ENCODE data around the gene SRF. TPM values are rescaled to one million over a fixed set of nuclear protein-coding genes. Genes with fewer than 3 reads are reported as not detected.

Gene SRF
- total RNA-seq = 10 to 100 TPM; 34.5 to 35.4 TPM

DNA sequence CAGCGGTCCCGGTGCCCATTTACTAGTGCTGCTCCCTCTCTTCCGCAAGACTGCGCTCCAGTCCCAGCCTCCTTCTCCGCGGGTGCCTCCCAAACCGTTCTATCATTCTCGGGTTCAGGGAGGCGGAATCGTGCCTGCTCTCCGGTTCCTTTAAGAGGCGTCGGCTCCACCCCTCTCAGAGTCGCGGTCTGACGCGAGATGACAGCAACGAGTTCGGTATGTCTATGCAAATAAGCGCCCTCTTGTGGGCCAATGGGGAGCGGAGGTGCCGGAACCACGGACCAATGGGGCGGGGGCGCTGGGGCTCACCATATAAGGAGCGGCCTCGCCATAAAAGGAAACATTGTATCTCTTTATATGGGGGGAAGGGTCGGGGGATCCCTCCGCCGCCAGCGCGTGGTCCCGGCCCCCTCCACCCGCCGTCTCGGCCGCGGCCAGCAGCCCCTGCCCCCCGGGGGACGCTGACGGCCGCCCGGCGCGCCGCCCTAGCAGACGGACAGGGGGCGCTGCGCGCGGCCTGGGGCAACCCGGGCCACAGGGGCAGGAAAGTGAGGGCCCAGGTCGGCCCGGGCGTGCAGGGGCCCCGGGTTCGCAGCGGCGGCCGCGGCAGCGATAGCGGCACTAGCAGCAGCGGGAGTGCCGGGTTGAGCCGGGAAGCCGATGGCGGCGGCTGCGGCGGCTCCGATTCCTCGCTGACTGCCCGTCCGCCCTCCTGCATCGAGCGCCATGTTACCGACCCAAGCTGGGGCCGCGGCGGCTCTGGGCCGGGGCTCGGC lies at the start of gene SRF:
Gene SRF, plus strand, starts transcription at position 339 of the 776 bp plus-strand sequence. Its CDS starts 388 bp downstream, at position 727.
- POLR2A ChIA-PET = interaction anchor here (1.1 to 1.9 kb wide), 3 partner anchors 59 to 198 kb away, joined by 4 to 6 read pairs (median 5); partner anchors contain the start of genes DNPH1, PPP2R5D and ZNF318
- peaks cover 23% of the 10 kb centered on the region for H3K36me3 Mint-ChIP-seq (ENCODE audit: low read depth)
- DNase-seq = peak; percentile 100
- peak within 1 kb of the TSS; percentile 93 for H3K4me3 Mint-ChIP-seq
- intact Hi-C loops (cut with micrococcal nuclease) = loop anchor here (5.0 kb wide), 1 partner anchor 56 kb away; the partner anchor contains the start of gene DNPH1
- TF ChIP-seq, protein P1, sequence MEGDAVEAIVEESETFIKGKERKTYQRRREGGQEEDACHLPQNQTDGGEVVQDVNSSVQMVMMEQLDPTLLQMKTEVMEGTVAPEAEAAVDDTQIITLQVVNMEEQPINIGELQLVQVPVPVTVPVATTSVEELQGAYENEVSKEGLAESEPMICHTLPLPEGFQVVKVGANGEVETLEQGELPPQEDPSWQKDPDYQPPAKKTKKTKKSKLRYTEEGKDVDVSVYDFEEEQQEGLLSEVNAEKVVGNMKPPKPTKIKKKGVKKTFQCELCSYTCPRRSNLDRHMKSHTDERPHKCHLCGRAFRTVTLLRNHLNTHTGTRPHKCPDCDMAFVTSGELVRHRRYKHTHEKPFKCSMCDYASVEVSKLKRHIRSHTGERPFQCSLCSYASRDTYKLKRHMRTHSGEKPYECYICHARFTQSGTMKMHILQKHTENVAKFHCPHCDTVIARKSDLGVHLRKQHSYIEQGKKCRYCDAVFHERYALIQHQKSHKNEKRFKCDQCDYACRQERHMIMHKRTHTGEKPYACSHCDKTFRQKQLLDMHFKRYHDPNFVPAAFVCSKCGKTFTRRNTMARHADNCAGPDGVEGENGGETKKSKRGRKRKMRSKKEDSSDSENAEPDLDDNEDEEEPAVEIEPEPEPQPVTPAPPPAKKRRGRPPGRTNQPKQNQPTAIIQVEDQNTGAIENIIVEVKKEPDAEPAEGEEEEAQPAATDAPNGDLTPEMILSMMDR (IDR thresholded peaks at IDR 0.05) = peak; percentile 76
- CTCF ChIA-PET = interaction anchor here (0.7 to 1.8 kb wide), 5 partner anchors 10 to 187 kb away, joined by 3 to 5 read pairs (median 4); partner anchors contain the start of genes KLC4, MRPL2 and PPP2R5D
- H3K27me3 Mint-ChIP-seq = no peaks in the 10 kb centered on the region
- H3K9me3 Mint-ChIP-seq = no peaks in the 10 kb centered on the region
- peaks cover 36% of the 10 kb centered on the region for H3K4me1 Mint-ChIP-seq (ENCODE audit: low read depth)
- ATAC-seq = peak; percentile 77
- H3K27ac Mint-ChIP-seq = peak within 1 kb of the TSS; percentile 92

DNA sequence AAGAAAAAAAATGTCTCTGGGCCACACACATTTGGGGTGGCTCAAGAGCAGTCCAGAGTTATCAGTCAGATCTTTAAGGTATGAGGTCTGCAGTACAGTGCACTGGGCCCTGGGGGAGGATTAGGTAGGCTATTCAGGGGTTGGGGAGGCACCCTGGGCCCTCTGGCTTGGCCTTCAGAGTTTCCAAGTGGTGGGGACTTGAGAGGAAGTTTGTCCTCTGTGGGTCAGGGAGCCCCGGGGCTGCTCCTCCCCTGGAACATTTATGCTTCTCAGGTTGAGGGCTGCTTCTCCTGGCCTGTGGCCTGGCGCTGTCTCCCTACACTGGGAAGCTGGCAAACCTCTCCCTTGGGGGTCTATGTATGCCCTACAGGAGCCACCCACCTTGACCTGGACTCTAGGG lies 48.9 kb upstream of the SRF start:
- Mint-ChIP-seq H3K27ac (no peak overlapping the region), H3K27me3 (no peaks in the 10 kb centered on the region), H3K4me3 (no peak overlapping the region), H3K36me3 (ENCODE audit: low read depth) (no peaks in the 10 kb centered on the region), H3K9me3 (no peaks in the 10 kb centered on the region), H3K4me1 (ENCODE audit: low read depth) (no peaks in the 10 kb centered on the region)
- ATAC-seq (no peak), DNase-seq (no peak)
- ChIA-PET POLR2A (no interaction called here), CTCF (no interaction called here)
- TF ChIP-seq, protein P1 (IDR thresholded peaks at IDR 0.05) = no peak
- intact Hi-C loops (cut with micrococcal nuclease) = no loop called here

DNA sequence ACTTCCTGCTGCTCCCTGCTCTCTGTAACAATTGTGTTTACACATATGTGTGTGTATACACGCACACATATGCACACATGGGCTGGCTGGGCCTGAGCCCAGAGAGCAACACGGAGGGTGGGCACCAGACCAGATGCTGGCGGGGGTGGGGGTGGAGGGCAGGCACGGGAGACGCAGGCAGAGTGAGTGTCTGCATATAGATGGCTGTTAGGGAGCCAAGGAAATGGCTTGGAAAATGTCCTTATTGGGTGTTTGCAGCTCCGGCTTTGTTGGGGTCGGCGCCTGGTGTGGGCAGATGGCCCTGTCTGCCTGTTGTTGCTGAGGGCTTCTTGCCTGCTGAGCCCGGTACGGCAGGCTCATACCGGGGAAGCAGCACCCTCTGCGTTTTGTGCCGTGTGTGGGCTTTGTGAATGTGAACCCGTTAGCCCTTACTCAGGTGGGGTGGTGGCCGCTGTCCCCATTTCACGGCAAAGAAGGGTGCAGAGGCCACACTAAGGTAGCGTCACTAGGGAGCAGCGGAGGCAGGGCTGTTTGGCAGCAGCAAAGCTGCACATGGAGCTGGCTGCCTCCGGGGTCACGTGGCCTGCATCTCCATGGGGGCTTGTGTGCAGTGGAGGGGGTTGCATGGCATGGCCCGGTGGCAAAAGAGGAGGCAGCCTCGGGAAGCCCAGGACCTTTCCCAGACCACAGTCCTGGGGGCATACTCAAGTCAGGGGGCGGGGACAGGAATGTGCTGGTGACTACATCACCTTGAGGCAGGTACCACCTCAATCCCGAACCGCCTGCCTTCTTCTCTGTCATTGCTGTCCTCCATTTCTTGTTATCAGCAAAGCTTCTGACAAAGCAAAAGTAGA lies 47.4 kb upstream of the SRF start:
- no peaks in the 10 kb centered on the region for H3K4me1 Mint-ChIP-seq (ENCODE audit: low read depth)
- ChIA-PET POLR2A (interaction anchor here (1.0 kb wide), 1 partner anchor 20 kb away, joined by 3 read pairs; no protein-coding TSS in a partner anchor), CTCF (interaction anchor here (3.8 kb wide), 1 partner anchor 19 kb away, joined by 15 read pairs; no protein-coding TSS in a partner anchor)
- H3K9me3 Mint-ChIP-seq = no peaks in the 10 kb centered on the region
- no peak overlapping the region for H3K27ac Mint-ChIP-seq
- ATAC-seq = no peak
- H3K36me3 Mint-ChIP-seq (ENCODE audit: low read depth) = no peaks in the 10 kb centered on the region
- H3K27me3 Mint-ChIP-seq = no peaks in the 10 kb centered on the region
- no peak overlapping the region for H3K4me3 Mint-ChIP-seq
- intact Hi-C loops (cut with micrococcal nuclease) = no loop called here
- no peak for DNase-seq
- TF ChIP-seq, protein P1 (IDR thresholded peaks at IDR 0.05) = no peak

DNA sequence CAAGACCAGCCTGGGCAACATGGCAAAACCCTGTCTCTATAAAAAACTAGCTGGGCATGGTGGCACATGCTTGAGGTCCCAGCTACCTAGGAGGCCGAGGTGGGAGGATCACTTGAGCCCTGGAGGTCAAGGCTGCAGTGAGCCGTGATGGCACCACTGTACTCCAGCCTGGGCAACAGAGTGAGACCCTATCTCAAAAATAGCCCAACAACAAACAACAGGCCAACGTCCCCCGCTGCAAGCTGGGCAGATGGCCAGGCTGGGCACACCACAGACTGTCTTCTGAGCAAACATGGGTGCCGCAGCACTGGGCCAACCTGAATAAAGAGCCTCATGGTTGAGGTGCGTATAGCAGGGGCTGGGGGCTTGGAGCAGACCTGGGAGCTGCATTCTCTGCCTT lies 46.6 kb upstream of the SRF start:
- DNase-seq (no peak), ATAC-seq (no peak)
- Mint-ChIP-seq H3K27ac (no peak overlapping the region), H3K4me1 (ENCODE audit: low read depth) (no peaks in the 10 kb centered on the region), H3K27me3 (no peaks in the 10 kb centered on the region), H3K4me3 (no peak overlapping the region), H3K36me3 (ENCODE audit: low read depth) (no peaks in the 10 kb centered on the region), H3K9me3 (no peaks in the 10 kb centered on the region)
- CTCF ChIA-PET = interaction anchor here (3.8 kb wide), 1 partner anchor 19 kb away, joined by 15 read pairs; no protein-coding TSS in a partner anchor
- TF ChIP-seq, protein P1 (IDR thresholded peaks at IDR 0.05) = no peak
- POLR2A ChIA-PET = interaction anchor here (1.0 kb wide), 1 partner anchor 19 kb away, joined by 3 read pairs; no protein-coding TSS in a partner anchor
- intact Hi-C loops (cut with micrococcal nuclease) = no loop called here

Measured in activated CD8-positive, alpha-beta T cell treated with anti-CD3 and anti-CD28 coated beads for 36 hours (primary cell).